Thyroid gland (tissue), 4 donors: Measurements from ENCODE around the gene STK10. TPM values are rescaled to one million over a fixed set of nuclear protein-coding genes. Genes with fewer than 3 reads are reported as not detected.

Experiments used
- DNase-seq, 2 donors: peaks; one replicate each; pipeline ENCODE4 v3.0.0-alpha.2; 2019
- H3K27ac ChIP-seq, 3 donors: fragments of 200-600 bp; sonication (generic); 1 replicate in 2 of 3; 2 replicates in 1 of 3; pipeline ENCODE4 v1.5.1; 2016 to 2019; ENCODE audit warnings: mild to moderate bottlenecking in 1 of 3, moderate library complexity in 1 of 3
- H3K27me3 ChIP-seq: fragments of 200-600 bp; sonication (generic); one replicate; pipeline ENCODE4 v1.5.1; 2019
- H3K36me3 ChIP-seq, 2 donors: fragments of 200-600 bp; sonication (generic); one replicate each; pipeline ENCODE4 v1.5.1; 2016 to 2019
- H3K4me1 ChIP-seq, 2 donors: fragments of 200-600 bp; sonication (generic); one replicate each; pipeline ENCODE4 v1.5.1; 2017 to 2019
- H3K4me3 ChIP-seq, 3 donors: fragments of 200-600 bp; sonication (generic); replicated peaks in 1 of 3; 1 replicate in 2 of 3; 2 replicates in 1 of 3; pipeline ENCODE4 v1.5.1; 2016; ENCODE audit warnings: mild to moderate bottlenecking in 1 of 3
- H3K9me3 ChIP-seq: fragments of 200-600 bp; sonication (generic); one replicate; pipeline ENCODE4 v1.5.1; 2017
- POLR2A ChIP-seq, 2 donors: fragments of 450-650 bp; IDR thresholded peaks; one replicate each; pipeline ENCODE4 v1.6.1; 2017; ENCODE audit warnings: antibody characterized with exemption in 2 of 2, mild to moderate bottlenecking in 2 of 2, moderate library complexity in 1 of 2
- WGBS, 2 donors: methylation state at CpG; one replicate each; pipeline ENCODE4 v1.1.5; 2017; 5-methylcytosine and 5-hydroxymethylcytosine counted together
- intact Hi-C: fragments of 100-400 bp; cut with DNase I; formaldehyde crosslinking; loops from one replicate; pipeline ENCODE4 v1.15.1; 2023
- total RNA-seq, 4 donors: library from RNA; depleted of rRNA; stranded (reverse); fragments of >200 nt; gene quantifications; one replicate each; pipeline ENCODE4 v1.2.3, GENCODE V29; 2016
- TF ChIP-seq, protein P1 (sequence below), 6 experiments: fragments of 200-600 bp in 3 of 6; fragments of 450-650 bp in 3 of 6; sonication (generic) in 3 of 6; IDR thresholded peaks; one replicate each; pipeline ENCODE4 v1.5.1; 2016 to 2019; ENCODE audit warnings: antibody characterized with exemption in 6 of 6, mild to moderate bottlenecking in 2 of 6, inconsistent platforms in 1 of 6, moderate library complexity in 1 of 6

STK10 gene
- total RNA-seq, 4 donors from 2014 or later = 5.5 to 11.6 (median 8.6) TPM

DNA sequence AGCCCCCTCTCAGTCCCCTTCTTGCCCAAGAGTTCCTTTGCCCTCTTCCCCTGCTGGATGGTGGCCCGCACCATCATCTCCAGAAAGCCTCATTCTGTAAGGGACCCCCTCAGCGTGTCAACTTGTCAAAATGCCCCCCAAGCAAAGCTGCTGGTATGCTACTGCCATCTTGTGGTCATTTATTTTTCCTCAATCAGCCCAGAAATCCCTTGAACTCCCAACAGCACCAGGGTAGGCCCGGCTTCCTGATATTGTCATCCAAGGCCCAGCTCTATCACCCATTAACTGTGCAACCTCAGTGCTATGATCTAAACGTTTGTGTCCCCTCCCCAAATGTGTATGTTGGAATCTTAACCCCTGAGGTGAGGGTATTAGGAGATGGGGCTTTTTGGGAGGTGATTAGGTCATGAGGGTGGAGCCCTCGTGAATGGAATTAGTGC, 128.3 kb downstream of the STK10 start:
- TF ChIP-seq, protein P1, sequence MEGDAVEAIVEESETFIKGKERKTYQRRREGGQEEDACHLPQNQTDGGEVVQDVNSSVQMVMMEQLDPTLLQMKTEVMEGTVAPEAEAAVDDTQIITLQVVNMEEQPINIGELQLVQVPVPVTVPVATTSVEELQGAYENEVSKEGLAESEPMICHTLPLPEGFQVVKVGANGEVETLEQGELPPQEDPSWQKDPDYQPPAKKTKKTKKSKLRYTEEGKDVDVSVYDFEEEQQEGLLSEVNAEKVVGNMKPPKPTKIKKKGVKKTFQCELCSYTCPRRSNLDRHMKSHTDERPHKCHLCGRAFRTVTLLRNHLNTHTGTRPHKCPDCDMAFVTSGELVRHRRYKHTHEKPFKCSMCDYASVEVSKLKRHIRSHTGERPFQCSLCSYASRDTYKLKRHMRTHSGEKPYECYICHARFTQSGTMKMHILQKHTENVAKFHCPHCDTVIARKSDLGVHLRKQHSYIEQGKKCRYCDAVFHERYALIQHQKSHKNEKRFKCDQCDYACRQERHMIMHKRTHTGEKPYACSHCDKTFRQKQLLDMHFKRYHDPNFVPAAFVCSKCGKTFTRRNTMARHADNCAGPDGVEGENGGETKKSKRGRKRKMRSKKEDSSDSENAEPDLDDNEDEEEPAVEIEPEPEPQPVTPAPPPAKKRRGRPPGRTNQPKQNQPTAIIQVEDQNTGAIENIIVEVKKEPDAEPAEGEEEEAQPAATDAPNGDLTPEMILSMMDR (IDR thresholded peaks at IDR 0.05) = peak in 4 of 6 experiments; percentile 13 to 56 (median 48)
- no peak for TF ChIP-seq POLR2A (IDR thresholded peaks at IDR 0.05)
- Histone ChIP-seq H3K27ac (no peak overlapping the region), H3K36me3 (peaks cover 0 to 5% of the 10 kb centered on the region in 2 donors), H3K27me3 (no peaks in the 10 kb centered on the region), H3K9me3 (no peaks in the 10 kb centered on the region), H3K4me1 (no peaks in the 10 kb centered on the region), H3K4me3 (no peak overlapping the region)
- intact Hi-C loops = no loop called here
- WGBS, 2 donors = 78 to 82% methylated on average over 5 of the region's 5 CpGs
- no peak for DNase-seq

GRCh38 chr5:172058088-172058487, 129.9 kb downstream of the STK10 start:
- Histone ChIP-seq H3K36me3 (peaks cover 0 to 5% of the 10 kb centered on the region in 2 donors), H3K4me1 (no peaks in the 10 kb centered on the region), H3K27ac (no peak overlapping the region), H3K4me3 (no peak overlapping the region), H3K9me3 (no peaks in the 10 kb centered on the region), H3K27me3 (no peaks in the 10 kb centered on the region)
- 92 to 93% methylated on average over 6 of the region's 6 CpGs for WGBS, 2 donors
- DNase-seq = no peak
- intact Hi-C loops = no loop called here
- TF ChIP-seq, protein P1 (IDR thresholded peaks at IDR 0.05) = no peak
- TF ChIP-seq POLR2A (IDR thresholded peaks at IDR 0.05) = no peak

DNA sequence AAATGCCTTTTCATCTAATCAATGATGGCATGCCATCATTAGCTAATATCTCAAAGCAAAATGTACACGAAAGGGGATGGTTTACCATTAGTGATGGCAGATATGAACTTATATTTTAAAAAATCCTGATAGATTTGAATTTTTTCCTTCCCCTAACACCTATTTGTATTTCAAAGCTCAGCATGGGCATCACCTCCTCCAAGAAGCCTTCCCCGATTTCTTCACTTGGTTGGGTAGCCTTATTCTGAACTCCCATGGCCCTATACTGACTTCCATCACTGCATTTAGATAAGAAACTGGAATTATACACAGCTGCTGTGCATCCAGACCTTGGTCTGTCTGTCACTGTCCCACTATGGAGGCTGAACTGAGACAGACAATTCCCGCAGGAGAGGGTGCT, 132.0 kb downstream of the STK10 start:
- peaks cover 13 to 14% of the 10 kb centered on the region in 2 donors for H3K4me1 ChIP-seq
- H3K27me3 ChIP-seq = no peaks in the 10 kb centered on the region
- no peak overlapping the region for H3K4me3 ChIP-seq
- DNase-seq = no peak
- no peak overlapping the region for H3K27ac ChIP-seq
- 95 to 99% methylated on average over 3 of the region's 3 CpGs for WGBS, 2 donors
- intact Hi-C loops = no loop called here
- TF ChIP-seq, protein P1 (IDR thresholded peaks at IDR 0.05) = no peak
- no peak for TF ChIP-seq POLR2A (IDR thresholded peaks at IDR 0.05)
- peaks cover 0 to 4% of the 10 kb centered on the region in 2 donors for H3K36me3 ChIP-seq
- H3K9me3 ChIP-seq = no peaks in the 10 kb centered on the region

DNA sequence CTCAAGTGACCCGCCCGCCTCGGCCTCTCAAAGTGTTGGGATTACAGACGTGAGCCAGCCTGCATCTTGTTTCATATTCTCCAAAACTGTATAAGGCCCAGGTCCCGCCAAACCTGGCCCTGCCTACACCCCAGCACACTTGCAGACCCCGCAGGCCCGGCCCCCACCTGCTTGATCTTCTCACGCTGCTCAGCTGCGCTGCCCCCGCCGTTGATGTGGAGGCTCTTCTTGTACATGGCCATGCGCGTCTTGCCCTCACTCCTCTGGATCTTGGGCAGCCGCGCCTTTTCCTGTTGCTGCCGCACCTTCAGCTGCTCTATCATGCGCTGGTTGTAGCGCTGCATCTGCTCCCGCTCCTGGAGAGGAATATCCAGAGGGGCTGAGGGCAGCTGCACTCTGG, 132.6 kb downstream of the STK10 start:
- Histone ChIP-seq H3K9me3 (no peaks in the 10 kb centered on the region), H3K27me3 (no peaks in the 10 kb centered on the region), H3K4me1 (peaks cover 13 to 14% of the 10 kb centered on the region in 2 donors), H3K27ac (no peak overlapping the region), H3K36me3 (no peaks in the 10 kb centered on the region), H3K4me3 (no peak overlapping the region)
- WGBS, 2 donors = 94 to 98% methylated on average over 19 of the region's 19 CpGs
- TF ChIP-seq POLR2A (IDR thresholded peaks at IDR 0.05) = no peak
- TF ChIP-seq, protein P1 (IDR thresholded peaks at IDR 0.05) = no peak
- intact Hi-C loops = no loop called here
- no peak for DNase-seq

GRCh38 chr5:172054611-172055153, 133.3 kb downstream of the STK10 start:
- 95% methylated on average over 9 of the region's 11 CpGs for WGBS, 2 donors
- Histone ChIP-seq H3K9me3 (no peaks in the 10 kb centered on the region), H3K4me3 (no peak overlapping the region), H3K27ac (no peak overlapping the region), H3K27me3 (no peaks in the 10 kb centered on the region), H3K4me1 (peaks cover 13 to 14% of the 10 kb centered on the region in 2 donors), H3K36me3 (no peaks in the 10 kb centered on the region)
- TF ChIP-seq, protein P1 (IDR thresholded peaks at IDR 0.05) = no peak
- no peak for TF ChIP-seq POLR2A (IDR thresholded peaks at IDR 0.05)
- DNase-seq = no peak
- intact Hi-C loops = no loop called here
